ENCODE measurements around the gene CBX6. TPM values are rescaled to one million over a fixed set of nuclear protein-coding genes. Genes with fewer than 3 reads are reported as not detected.

CBX6 gene
- total RNA-seq, 1 experiment from 2014 or later, result 31.4 TPM

DNA sequence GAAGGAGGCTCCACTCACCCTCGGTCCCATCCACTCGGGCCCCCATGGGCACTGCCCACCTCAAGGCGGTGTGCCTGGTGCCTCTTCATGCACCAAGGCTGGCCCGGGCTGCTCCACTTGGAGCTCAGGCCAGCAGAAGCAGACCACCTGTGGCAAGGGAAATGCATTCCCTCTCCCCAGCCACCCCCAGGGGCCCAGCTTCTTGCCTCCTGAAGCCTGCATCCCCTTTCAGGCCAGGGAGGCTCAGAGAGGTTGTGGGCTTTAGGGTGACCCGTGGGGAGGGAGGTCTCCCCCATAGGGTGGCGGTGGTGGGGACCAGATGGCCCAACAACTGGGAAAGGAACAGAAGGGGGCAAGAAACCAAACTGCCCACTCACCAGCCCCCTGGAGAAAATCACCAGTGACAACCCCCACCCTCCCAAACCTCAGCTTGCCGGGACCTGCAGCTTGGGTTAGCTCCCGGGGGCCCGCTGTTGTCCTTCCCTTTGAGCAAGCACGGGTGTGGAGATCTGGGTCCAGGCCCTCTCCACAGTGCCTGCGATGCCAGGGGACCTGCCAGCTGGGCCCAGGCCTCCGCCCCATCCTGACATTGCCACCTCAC, 8.4 kb downstream of the CBX6 start:
- H3K4me1 ChIP-seq (ENCODE audit: insufficient read depth, low read length), result no peaks in the 10 kb centered on the region; the same call in 1 of the 2 replicates
- H4K91ac ChIP-seq (ENCODE audit: insufficient read length, low read depth, low read length), result no peak overlapping the region
- peaks cover 3% of the 10 kb centered on the region for H3K23me2 ChIP-seq (ENCODE audit: insufficient read length, low read depth, low read length, poor library complexity, severe bottlenecking)
- no peak overlapping the region for H2AFZ ChIP-seq (ENCODE audit: low read length)
- H3K79me2 ChIP-seq (ENCODE audit: insufficient read depth, low read length), result no peaks in the 10 kb centered on the region
- H3K27me3 ChIP-seq (ENCODE audit: insufficient read depth, low read length), result no peaks in the 10 kb centered on the region
- no peak overlapping the region for H3K4me2 ChIP-seq (ENCODE audit: insufficient read depth, insufficient read length, low read length)
- H2AK5ac ChIP-seq (ENCODE audit: insufficient read length, low read length), result no peak overlapping the region
- no peak overlapping the region for H3K56ac ChIP-seq (ENCODE audit: insufficient read length, low read depth, low read length)
- no peaks in the 10 kb centered on the region for H4K20me1 ChIP-seq (ENCODE audit: control insufficient read depth, insufficient read depth, insufficient read length)
- H2BK20ac ChIP-seq (ENCODE audit: low read depth, low read length, poor library complexity, severe bottlenecking), result no peak overlapping the region
- no peak overlapping the region for H3K23ac ChIP-seq (ENCODE audit: insufficient read length, low read depth, low read length)
- no peak overlapping the region for H4K8ac ChIP-seq (replicated peaks; ENCODE audit: insufficient read length, low read depth, low read length)
- no peak overlapping the region for H2BK120ac ChIP-seq (ENCODE audit: low read depth, low read length, poor library complexity, severe bottlenecking)
- H3K4me3 Mint-ChIP-seq, result no peak overlapping the region; a peak in 1 of 5 replicates
- H3K9ac ChIP-seq (ENCODE audit: extremely low read depth, insufficient read length, low read length), result no peak overlapping the region
- no peak overlapping the region for H3K27ac ChIP-seq (ENCODE audit: insufficient read length, low read depth, low read length)
- WGBS (ENCODE audit: extremely low coverage, insufficient read length, low lambda C conversion rate), result no CpG with 5 or more reads among the region's 12 CpGs
- TF ChIP-seq, protein P1, sequence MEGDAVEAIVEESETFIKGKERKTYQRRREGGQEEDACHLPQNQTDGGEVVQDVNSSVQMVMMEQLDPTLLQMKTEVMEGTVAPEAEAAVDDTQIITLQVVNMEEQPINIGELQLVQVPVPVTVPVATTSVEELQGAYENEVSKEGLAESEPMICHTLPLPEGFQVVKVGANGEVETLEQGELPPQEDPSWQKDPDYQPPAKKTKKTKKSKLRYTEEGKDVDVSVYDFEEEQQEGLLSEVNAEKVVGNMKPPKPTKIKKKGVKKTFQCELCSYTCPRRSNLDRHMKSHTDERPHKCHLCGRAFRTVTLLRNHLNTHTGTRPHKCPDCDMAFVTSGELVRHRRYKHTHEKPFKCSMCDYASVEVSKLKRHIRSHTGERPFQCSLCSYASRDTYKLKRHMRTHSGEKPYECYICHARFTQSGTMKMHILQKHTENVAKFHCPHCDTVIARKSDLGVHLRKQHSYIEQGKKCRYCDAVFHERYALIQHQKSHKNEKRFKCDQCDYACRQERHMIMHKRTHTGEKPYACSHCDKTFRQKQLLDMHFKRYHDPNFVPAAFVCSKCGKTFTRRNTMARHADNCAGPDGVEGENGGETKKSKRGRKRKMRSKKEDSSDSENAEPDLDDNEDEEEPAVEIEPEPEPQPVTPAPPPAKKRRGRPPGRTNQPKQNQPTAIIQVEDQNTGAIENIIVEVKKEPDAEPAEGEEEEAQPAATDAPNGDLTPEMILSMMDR (conservative IDR thresholded peaks at IDR 0.05), result no peak
- H3K14ac ChIP-seq (ENCODE audit: insufficient read depth, low read length), result no peak overlapping the region
- no peak overlapping the region for H2BK5ac ChIP-seq (ENCODE audit: insufficient read length, low read length)
- peaks cover 2% of the 10 kb centered on the region for H3K27me3 Mint-ChIP-seq (ENCODE audit: low read depth)
- peaks cover 29 to 48% of the 10 kb centered on the region in 2 experiments for H3K4me1 Mint-ChIP-seq
- peak overlapping the region; percentile 21 for H3K18ac ChIP-seq (ENCODE audit: insufficient read length, low read depth, low read length)
- H3K9me3 Mint-ChIP-seq, result no peaks in the 10 kb centered on the region
- H3K9me3 ChIP-seq (ENCODE audit: control insufficient read depth, low read depth, low read length), result no peaks in the 10 kb centered on the region
- H3T11ph ChIP-seq (ENCODE audit: low read length), result no peak overlapping the region
- no peak overlapping the region for H2BK15ac ChIP-seq (ENCODE audit: low read depth, low read length)
- H3K27ac Mint-ChIP-seq, result peak overlapping the region in 1 of 3 experiments; percentile 86; a peak in 1 of 7 replicates
- H3K4ac ChIP-seq (ENCODE audit: low read depth, low read length), result no peak overlapping the region
- DNase-seq, result peak; percentile 29
- peaks cover 6 to 24% (median 20%) of the 10 kb centered on the region in 3 experiments; a peak in 6 of 7 replicates for H3K36me3 Mint-ChIP-seq (ENCODE audit: insufficient read depth in 1 of 3, low read depth in 3 of 3)
- no peak overlapping the region for H2BK12ac ChIP-seq (ENCODE audit: insufficient read length, low read depth, low read length)
- no peak overlapping the region for H4K5ac ChIP-seq (ENCODE audit: insufficient read length, low read depth, low read length)
- H3K79me1 ChIP-seq (ENCODE audit: insufficient read depth, low read depth, low read length, poor library complexity, severe bottlenecking), result no peaks in the 10 kb centered on the region
